Colon (tissue), 2 donors: ENCODE results near the gene MMAB.
"Not testable (repeated sequence)": the region's sequence is repeated elsewhere in the genome, so short reads cannot be mapped to it uniquely, and the experiment has no call there.

Experiments
- FAIRE-seq: peaks from 2 replicates; lab custom pipeline; 2012; peaks lifted over from hg19 to GRCh38; lab: Jason Lieb, UNC
- donor health status: control.
- donor health status: control.

MMAB gene

DNA sequence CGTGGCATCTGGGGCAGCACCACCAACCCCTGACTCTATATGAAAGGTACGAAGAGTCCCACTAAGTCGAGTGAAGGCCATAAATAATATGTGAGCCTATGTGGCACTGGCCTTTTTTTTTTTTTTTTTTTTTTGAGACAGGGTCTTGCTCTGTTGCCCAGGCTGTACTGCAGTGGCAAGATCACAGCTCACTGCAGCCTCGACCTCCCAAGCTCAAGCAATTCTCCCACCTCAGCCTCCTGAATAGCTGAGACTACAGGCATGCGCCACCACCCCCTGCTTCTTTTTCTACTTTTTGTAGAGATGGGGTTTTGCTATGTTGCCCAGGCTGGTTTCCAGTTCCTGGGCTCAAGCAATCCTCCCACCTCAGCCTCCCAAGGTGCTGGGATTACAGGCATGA lies 28.8 kb upstream of the MMAB start:
- FAIRE-seq, result not testable (repeated sequence)

DNA sequence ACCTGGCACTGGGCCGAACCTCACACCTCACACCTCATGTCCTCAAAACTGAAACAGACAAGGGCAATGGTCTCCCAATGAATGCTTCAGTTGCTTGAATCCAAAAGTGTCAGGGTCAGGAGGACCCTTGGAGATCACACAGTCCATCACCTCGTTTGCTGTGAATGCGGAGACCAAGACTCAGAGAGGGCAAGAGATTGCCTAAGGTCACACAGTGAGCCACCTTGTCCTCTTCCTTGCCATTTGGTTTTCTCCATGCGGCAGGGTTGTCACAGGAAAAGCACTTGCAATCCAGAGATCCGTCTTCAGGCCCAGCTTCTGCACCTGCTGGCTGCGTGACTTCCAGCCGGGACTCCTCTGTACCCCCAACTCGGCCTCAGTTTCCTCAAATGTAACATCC lies 28.3 kb upstream of the MMAB start:
- no peak for FAIRE-seq

DNA sequence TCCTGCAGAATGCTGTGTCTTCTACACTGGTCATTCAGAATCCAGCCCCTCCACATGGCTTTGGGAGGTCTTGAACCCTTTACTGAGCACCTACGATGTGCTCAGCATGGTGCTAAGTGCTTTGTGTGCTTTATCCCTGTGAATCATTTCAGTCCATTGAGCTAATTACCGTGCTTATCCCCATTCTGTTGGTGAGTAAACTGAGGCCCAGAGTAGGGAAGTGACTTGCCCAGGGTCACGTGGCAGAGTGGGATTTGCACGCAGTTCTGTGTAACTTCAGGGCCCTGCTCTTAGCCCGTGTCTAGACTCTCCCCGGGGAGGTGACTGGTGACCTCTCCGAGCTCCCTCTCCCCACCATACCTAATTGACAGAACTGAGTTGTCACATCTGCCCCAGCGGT lies 27.7 kb upstream of the MMAB start:
- FAIRE-seq, result no peak

DNA sequence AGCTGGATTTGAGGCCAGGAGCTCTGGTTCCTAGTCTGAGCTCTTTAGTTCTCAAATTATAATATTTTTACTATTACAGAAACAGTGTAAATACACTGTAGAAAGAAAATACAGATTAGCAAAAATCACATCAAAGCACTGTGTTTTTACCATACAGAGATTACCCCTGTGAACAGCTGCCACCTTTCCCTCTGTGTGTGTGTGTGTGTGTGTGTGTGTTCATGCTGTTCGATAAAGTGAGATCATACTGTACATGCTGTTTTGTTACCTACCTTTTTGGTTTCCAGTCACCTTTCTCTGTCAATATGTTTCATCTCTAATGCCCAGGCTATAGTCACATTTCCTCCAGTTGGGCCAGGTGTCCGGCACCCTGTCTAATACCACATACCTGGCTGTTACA lies 27.2 kb upstream of the MMAB start:
- FAIRE-seq, result no peak

DNA sequence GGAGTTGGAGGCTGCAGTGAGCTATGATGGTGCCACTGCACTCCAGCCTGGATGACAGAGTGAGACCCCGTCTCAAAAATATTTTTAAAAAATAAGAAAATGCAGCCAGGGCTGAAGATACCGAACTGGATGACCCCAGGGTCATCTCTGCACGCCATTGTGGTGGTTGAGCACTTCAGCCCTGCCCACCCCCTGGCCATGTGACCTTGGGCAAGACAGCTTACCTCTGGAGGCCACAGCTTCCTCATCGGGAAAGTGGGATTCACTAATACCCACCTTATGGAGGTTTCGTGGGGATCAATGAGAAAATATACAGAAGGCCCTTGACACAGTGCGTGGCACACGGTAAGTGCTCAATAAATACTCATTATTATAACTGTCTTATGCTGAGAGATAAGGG lies 25.8 kb upstream of the MMAB start:
- no peak for FAIRE-seq

DNA sequence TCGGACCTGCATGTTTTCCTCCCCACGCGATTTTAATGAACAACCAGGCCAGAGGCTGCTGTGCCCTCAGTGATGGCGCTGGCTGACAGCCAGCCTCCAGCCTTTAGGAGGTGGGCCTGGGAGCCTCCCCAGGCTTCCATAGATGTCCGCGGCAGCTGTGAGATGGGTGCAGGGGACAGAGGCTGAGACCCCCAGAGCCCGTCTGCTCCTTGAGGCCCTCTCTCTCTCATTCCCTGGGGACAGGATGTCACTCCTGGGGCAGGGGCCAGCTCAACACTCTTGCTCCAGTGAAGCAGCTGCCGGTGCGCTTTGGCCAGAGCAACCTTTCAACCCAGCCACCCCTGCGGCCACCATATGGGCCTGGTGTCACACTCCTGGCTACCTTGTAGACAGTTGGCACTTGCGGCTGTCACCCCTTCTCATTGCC lies 25.1 kb upstream of the MMAB start:
- FAIRE-seq, result no peak

DNA sequence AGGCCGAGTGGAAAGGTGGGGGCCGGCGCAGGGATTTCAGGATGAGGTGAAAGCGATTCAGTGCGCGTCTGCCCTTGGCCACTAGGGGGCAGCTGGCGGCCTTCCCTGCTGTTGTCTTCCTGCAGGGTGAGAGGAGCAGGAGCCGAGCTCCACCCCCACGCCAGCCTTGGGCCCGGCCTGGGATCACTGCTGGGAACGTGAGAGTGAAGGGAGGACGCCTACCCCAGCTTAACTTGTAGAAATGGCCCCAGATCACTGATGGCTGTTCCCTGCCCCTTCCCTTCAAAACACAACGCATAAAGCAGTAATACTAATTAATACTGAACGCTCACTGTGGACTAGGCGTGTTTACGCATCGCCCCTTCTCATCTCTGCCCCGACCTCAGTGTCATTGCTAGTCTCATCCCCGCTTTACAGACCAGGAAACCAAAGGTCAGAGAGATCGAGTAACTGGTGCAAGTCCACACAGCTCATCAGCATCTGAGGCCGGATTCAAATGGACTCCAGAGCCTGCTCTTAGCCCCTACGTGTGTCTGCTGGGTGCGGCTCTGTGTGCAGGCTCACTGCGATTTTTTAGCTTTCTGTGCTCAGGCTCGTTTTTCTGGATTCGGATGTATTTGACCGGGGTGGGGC lies 24.6 kb upstream of the MMAB start:
- no peak for FAIRE-seq

DNA sequence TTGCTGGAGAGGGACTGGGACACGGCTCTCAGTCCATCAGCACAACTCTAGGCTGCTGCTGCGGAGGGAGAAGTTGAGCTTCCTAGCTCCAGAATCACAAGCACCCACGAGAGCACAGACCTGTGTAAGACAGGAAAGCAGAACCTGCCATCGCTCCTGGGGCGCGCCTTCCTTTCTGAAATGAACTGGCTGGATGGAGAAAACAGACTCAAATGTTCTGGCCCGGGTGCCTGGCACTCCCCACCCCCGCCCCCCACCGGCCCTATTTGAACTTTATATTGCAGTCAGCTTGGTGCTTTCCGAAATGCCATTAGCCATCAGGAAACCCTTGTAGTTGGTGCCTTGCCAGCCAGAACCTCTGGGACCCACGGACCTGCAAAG lies 24.1 kb upstream of the MMAB start:
- no peak for FAIRE-seq

DNA sequence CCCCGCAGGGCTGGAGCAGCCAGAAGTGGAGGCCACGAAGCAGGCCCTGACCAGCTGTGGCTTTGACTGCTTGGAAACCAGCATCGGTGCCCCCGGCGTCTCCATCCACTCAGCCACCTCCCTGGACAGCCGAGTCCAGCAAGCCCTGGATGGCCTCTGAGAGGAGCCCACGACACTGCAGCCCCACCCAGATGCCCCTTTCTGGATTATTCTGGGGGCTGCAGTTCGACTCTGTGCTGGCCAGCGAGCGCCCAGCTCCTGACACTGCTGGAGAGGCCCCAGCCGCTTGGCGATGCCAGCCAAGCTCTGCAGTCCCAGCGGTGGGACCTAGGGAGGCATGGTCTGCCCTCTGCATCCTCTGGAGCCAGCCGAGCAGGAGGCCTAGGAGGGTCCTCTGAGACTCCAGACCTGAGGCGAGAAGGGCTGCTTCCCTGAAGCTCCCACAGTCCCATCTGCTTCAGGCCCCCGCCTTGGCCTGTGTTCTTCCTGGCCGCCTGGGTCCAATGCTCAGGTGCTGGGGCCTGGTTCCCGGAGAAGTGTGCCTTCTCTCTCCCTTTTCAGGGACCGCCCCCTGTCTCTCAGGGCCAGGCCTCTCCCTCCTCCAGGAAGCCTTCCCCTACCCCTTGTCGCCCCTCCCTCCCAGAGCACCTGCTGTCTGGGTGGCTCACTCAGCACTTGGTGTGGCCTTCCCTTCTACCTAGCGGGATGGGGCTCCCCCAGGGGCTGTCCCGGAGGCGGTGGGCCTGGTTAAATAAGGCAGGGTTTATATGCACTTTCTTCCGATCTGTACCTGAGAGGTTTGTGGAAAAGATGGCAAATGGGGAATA lies 23.3 kb upstream of the MMAB start:
- FAIRE-seq, result no peak

DNA sequence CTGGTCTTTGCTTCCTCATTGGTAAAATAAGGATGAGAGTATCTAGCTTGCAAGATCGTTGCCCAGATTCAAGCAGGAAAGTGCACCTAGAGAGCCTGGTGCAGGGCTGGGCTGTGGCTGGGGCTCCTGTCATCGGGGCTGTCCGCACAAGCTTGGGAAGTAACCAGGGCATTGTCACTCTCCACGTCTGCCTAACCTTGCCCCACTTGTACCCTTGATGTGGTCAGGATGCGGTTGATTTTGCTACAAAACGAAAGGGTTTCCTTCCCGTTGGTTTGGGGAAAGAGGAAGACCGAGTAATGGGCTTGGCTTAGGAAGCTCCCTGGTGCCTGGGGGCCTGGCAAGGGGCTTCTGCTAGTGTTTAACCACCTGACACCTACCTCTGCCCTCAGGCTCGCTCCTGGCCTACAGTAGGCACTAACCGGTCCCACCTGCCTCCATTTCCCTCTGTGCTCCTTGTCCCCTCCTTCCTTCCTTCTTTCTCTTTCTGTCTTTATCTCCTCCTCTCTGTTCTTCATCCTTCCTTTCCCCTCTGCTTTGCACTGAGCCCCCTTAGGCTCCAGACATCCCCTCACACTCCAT lies 22.1 kb upstream of the MMAB start:
- FAIRE-seq, result no peak

DNA sequence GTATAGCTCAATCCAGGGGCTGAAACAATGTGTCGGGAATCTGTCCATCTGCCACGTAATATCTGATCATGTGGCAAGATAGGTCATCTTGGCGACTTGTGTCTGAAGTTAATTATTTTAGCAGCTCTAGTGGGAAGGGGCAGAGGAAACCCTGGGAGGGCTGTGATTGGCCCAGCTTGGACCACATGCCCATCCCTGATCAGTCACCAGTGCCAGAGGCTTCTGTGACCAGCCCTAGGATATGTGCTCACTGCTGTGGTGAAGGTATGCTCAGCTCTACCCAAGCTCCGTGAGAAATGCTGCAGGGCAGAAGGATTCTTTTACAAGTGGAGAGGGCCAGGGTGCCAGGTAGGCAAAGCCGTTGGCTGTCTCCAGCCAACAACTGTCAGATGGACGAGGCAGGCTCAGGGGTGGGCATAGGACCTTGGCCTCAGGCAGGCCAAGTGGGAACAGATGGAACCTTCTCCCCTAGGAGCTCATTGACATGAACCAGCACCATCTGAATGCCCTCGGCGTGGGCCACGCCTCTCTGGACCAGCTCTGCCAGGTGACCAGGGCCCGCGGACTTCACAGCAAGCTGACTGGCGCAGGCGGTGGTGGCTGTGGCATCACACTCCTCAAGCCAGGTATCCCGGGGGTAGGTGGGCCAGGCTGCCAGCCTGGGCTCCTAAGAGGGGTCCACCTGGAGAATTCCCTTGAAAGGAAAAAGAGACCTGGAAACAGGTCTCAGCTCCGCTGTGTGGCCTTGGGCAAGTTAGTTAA lies 21.4 kb upstream of the MMAB start:
- FAIRE-seq, result no peak

DNA sequence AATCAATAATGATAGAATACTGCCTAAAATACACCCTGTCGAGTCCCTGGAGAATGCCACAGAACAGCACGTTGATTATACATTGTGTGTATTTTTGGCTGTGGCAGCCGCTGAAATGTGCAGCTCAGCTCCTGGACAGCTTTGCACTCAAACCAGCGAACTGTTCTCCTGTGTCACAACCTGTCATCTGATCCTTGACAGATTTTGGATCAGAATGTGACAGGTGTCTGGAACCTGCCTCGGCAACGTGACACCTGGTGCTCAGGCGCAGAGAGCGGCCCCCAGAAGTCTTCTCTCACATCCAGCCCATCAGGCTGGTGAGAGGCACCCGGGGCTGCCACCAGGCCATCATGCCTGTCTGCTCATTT lies 19.6 kb upstream of the MMAB start:
- no peak for FAIRE-seq

DNA sequence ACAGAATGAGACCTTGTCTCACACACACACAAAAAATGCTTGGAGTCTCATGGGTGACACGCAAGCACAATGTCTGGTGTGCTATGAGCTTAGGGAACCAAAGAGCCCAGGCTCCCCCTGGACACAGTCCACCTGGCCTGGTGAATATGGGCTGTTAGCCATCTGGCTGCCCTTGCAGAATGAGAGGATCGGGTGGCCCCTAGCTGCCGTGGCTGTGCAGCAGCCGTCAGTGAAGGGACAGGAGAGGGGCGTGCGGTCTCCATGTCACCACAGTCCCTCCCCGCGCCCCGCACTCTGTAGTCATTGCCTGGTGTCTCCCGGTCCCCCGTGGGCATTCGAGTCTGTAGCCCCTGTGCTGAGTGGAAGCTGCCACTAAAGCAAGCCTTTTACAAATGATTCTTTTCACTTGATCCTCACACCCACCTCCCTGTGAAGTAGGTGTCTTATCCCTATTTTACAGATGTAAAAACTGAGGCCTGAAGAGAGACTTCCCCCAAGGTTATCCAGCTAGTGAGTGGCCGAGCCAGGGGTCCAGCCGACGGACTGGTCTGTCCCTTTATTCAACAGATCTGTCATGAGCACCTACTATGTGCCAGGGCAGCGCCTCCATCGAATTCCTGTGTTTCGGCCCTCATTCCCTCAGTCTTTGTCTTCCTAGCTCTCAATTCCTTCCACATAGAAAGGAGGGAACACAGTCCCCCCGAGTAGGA lies 19.0 kb upstream of the MMAB start:
- no peak for FAIRE-seq

DNA sequence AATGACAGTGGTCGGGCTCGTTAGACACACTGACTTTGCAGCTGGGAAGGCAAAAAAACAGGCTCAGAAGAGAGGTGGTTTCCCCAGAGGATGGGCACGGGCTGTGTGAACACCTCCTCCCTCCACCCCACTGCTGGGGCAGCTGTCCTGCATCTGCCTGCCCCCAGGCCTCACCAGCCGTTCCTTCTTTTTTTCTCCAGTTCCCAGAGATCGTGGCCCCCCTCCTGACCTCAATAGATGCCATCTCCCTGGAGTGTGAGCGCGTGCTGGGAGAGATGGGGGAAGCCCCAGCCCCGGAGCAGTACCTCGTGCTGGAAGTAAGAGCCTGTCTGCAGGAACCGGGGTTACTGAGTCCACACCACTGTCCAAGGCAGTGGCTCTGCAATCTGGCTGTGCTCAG lies 17.7 kb upstream of the MMAB start:
- FAIRE-seq, result no peak

DNA sequence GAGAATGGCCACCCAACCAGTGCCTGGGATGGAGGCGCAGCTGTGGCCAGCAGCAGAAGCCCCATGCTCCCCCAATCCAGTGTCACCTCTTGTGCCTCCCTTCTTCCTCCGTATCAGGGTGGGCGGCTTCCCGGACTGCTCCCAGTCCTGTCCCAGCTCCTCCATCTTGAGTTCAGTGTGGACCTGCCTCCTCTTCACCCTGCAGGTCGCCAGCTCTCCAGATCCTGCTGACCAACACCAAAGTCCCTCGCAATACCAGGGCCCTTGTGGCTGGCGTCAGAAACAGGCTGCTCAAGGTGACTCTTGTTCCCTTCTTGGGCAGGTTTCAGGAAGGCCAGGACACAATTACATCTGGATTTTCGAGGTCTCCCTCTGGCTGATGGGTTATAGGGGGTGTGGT lies 17.3 kb upstream of the MMAB start:
- FAIRE-seq, result no peak

DNA sequence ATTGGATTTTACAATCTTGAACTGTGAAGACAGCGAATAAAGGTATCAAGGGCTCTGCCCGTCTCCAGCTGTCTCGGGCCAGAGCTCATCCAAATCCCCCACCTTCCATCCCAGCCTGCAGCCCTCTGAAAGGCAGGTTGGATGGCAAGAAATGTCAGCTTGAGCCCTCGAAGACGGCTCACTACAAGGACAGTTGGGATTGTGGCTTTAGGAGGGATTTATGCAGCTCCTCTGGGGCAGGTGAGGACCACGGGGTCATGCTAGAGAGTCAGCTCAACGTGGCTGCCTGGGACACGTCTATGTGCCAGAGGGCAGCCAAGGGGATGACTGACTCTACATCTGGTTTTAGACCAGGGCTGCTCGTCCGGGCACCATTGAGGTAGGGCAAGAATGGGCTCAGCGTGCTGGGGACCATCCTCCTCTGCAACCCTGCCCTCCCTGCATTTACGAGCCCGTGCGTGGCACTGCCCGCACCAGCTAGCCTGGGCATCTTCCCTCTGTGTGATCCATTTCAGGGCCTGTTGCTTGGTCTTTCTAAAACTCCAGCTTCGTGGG lies 16.5 kb upstream of the MMAB start:
- no peak for FAIRE-seq

DNA sequence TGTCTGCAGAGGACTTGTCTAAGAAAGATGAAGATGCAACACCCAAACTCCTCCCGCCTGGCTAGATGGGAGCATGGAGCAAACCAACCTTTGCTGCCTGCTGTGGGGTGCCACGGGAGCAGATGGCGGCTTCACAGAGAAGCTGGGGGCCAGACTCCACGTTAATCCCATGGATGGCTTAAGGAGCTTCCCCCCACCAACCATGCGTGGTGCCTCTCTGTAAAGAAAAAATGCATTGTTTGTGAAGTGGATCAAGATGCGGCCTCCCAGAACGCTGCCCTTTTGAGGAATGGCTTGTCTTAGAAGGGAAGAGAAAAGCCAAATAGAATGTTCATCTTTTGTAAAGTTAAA lies 15.9 kb upstream of the MMAB start:
- no peak for FAIRE-seq

DNA sequence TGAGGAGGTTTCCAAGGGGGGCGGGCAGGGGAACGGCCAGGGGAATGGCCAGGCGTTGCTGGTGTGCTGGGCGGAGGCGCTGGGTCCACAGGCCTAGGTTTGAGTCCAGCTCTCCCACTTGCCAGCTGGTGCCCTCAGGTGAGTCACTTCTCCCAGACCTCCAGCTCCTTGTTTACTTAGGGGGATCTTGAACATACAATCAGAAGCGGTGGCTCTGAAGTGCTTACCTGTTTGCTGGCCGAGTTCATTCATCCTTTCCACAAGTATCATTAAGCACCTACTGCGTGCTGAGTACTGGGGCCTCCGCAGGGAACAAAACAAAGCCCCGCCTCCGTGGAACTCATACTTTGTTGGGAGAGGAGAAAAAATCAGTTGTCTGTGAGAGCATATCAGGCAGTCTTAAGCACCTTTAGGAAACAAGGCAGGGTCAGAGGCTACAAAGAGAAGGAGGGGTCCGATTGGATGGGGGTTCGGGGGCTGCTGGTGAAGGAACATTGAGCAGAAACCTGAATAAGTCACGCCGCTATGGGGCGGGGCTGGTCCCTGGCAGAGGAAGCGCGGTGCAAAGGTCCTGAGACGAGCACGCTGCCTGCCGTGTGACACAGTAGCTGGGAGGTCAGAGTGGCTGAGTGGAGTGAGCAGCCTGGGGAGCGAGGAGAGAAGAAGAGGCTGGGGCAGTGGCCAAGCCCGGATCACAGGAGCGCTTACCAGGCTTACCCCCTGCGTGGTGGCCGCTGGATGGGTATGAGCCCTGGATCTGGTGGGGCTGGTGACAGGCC lies 15.3 kb upstream of the MMAB start:
- FAIRE-seq, result no peak

DNA sequence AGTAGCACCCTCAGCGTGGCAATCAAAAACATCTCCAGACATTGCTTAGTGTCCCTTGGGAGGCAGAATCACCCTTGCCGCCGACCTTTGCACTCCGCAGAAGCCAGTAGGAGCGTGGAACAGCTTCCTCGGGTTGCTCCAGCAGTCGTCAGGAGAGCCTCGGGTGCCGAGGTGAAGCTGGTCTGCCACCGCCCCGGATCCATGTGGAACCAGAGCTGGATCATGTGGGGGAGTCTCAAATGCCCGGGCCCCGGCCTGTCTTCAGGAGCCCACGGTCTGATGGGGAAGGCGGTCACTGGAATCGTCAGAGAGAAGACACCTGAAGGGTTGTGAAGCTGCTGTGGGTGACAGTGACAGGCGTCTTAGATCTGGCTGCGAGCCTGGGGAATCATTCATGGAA lies 14.6 kb upstream of the MMAB start:
- no peak for FAIRE-seq

DNA sequence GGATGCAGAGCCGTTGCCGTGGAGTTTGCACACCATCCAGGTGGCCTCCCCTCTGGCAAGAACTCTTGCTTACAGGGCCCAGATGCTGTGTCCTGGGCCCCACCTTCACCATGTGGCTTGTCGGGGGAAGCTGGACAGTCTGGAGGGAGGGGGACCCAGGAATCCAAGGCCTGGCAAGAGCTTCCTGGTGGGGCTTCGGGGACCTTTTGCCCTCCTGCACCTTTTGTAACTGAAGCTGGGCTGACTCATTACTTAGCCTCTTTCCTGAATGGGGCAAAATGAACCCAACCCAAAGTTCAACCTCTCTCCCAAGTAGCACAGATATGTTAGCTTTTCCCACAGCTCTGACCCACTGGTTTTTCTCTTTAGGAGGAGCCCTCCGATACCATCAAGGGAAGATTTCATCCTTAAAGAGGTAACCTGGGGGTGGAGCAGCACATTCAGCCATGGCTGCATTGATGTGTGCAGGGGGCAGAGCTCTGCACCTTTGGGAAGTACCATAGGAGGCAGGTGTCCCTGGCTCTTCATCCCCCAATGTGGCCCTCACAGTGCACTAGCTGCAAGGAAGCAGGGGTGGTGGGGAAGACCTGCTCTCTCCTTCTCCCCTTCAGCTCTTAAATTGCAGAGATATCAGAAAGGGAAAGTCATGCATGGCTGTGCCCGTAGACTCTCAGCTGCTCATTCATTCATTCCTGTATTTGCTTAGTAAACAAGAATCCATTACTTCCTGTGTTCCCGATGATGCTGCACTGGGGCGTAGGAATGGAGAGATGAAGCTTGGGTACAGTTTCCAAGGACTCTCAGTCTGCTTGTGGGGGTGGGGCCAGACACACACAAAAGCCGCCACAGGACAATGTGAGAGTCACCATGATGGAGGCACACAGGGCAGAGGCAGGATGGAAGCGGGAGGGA lies 13.3 kb upstream of the MMAB start:
- FAIRE-seq, result no peak
